Measurements from ENCODE around the gene KIFBP. TPM values are rescaled to one million over a fixed set of nuclear protein-coding genes. Genes with fewer than 3 reads are reported as not detected.

Gene KIFBP
- total RNA-seq, 2 experiments from 2014 or later, result 23.0 to 25.2 TPM

- Mint-ChIP-seq H3K27ac (no peak overlapping the region), H3K9me3 (no peaks in the 10 kb centered on the region), H3K4me1 (ENCODE audit: low read depth) (peaks cover 46% of the 10 kb centered on the region), H3K27me3 (no peaks in the 10 kb centered on the region), H3K4me3 (no peak overlapping the region), H3K36me3 (no peaks in the 10 kb centered on the region)
- ChIA-PET CTCF (interaction anchor here (0.6 kb wide), 1 partner anchor 23 kb away, joined by 3 read pairs; no protein-coding TSS in a partner anchor), POLR2A (no interaction called here)
- intact Hi-C loops (cut with micrococcal nuclease), result no loop called here
- no peak for DNase-seq
Measured at GRCh38 chr10:69042417-69042816, 53.8 kb downstream of the KIFBP start.

DNA sequence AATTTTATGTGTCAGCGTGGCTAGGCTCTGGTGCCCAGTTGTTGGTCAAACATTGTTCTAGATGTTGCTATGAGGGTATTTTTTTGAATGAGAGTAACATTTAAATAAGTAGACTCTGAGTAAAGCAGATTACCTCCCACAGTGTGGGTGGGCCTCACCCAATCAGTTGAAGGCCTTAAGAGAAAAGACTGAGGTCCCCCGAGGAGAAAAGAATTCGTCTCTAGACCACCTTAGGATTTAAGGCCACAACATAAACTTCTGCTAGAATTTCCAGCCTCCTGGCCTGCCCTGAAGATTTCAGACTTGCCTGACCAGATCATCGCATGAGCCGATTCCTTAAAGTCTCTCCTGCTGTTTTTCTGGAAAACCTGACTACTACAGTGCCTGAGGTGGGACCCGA is 54.2 kb downstream of the KIFBP start:
- ChIA-PET POLR2A (interaction anchor here (1.3 to 7.6 kb wide), 3 partner anchors 13 to 46 kb away, joined by 3 to 178 read pairs (median 32); partner anchors contain the start of gene SRGN), CTCF (interaction anchor here (3.8 to 6.7 kb wide), 2 partner anchors 23 to 48 kb away, joined by 17 to 62 read pairs; partner anchors contain the start of gene SRGN)
- Mint-ChIP-seq H3K4me3 (no peak overlapping the region), H3K4me1 (ENCODE audit: low read depth) (peaks cover 50% of the 10 kb centered on the region), H3K27me3 (no peaks in the 10 kb centered on the region), H3K36me3 (no peaks in the 10 kb centered on the region), H3K27ac (peak overlapping the region; percentile 30), H3K9me3 (no peaks in the 10 kb centered on the region)
- DNase-seq, result no peak
- intact Hi-C loops (cut with micrococcal nuclease), result no loop called here

GRCh38 chr10:69043931-69044531 is 55.4 kb downstream of the KIFBP start:
- peak; percentile 73 for DNase-seq
- ChIA-PET CTCF (interaction anchor here (0.6 to 6.7 kb wide), 4 partner anchors 21 to 56 kb away, joined by 4 to 62 read pairs (median 15); partner anchors contain the start of gene SRGN), POLR2A (interaction anchor here (0.6 to 7.6 kb wide), 9 partner anchors 11 to 88 kb away, joined by 3 to 178 read pairs (median 4); partner anchors contain the start of genes DDX21 and SRGN)
- no peaks in the 10 kb centered on the region for H3K27me3 Mint-ChIP-seq
- peak overlapping the region; percentile 97 for H3K27ac Mint-ChIP-seq
- H3K4me3 Mint-ChIP-seq, result peak overlapping the region; percentile 53
- no peaks in the 10 kb centered on the region for H3K9me3 Mint-ChIP-seq
- H3K4me1 Mint-ChIP-seq (ENCODE audit: low read depth), result peaks cover 60% of the 10 kb centered on the region
- intact Hi-C loops (cut with micrococcal nuclease), result loop anchor here (2.0 kb wide), 1 partner anchor 39 kb away; no protein-coding TSS in a partner anchor
- H3K36me3 Mint-ChIP-seq, result no peaks in the 10 kb centered on the region

DNA sequence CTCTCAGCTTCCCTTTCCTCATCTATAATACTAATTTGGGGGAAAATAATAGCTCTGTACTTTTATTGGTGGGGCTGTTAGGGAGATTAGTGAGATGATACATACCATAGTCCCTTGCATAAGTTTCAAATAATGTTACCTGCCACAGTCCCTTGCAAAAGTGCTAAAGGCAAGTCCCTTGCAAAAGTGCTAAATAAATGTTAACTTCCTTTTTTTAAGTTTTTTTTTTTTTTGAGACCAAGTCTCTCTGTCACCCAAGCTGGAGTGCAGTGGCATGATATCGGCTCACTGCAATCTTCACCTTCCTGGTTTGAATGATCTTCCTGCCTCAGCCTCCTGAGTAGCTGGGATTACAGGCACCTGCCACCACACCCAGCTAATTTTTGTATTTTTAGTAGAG is 55.9 kb downstream of the KIFBP start:
- CTCF ChIA-PET, result interaction anchor here (2.2 to 6.7 kb wide), 3 partner anchors 21 to 46 kb away, joined by 13 to 62 read pairs (median 17); partner anchors contain the start of gene SRGN
- peaks cover 61% of the 10 kb centered on the region for H3K4me1 Mint-ChIP-seq (ENCODE audit: low read depth)
- peak overlapping the region; percentile 97 for H3K27ac Mint-ChIP-seq
- intact Hi-C loops (cut with micrococcal nuclease), result loop anchor here (2.0 kb wide), 1 partner anchor 40 kb away; no protein-coding TSS in a partner anchor
- H3K4me3 Mint-ChIP-seq, result peak overlapping the region; percentile 53
- H3K9me3 Mint-ChIP-seq, result no peaks in the 10 kb centered on the region
- no peaks in the 10 kb centered on the region for H3K27me3 Mint-ChIP-seq
- POLR2A ChIA-PET, result interaction anchor here (0.6 to 7.6 kb wide), 6 partner anchors 11 to 89 kb away, joined by 3 to 178 read pairs (median 18); partner anchors contain the start of genes DDX21 and SRGN
- H3K36me3 Mint-ChIP-seq, result no peaks in the 10 kb centered on the region
- no peak for DNase-seq

- DNase-seq, result peak; percentile 68
- CTCF ChIA-PET, result interaction anchor here (0.6 to 6.7 kb wide), 4 partner anchors 20 to 45 kb away, joined by 3 to 62 read pairs (median 15); partner anchors contain the start of gene SRGN
- intact Hi-C loops (cut with micrococcal nuclease), result loop anchor here (1.0 to 5.0 kb wide), 8 partner anchors 9 to 177 kb away; partner anchors contain the start of gene HKDC1
- peak overlapping the region; percentile 71 for H3K4me3 Mint-ChIP-seq
- peaks cover 64% of the 10 kb centered on the region for H3K4me1 Mint-ChIP-seq (ENCODE audit: low read depth)
- H3K27me3 Mint-ChIP-seq, result no peaks in the 10 kb centered on the region
- H3K27ac Mint-ChIP-seq, result peak overlapping the region; percentile 97
- POLR2A ChIA-PET, result interaction anchor here (0.6 to 7.6 kb wide), 6 partner anchors 10 to 90 kb away, joined by 3 to 178 read pairs (median 18); partner anchors contain the start of gene SRGN
- H3K9me3 Mint-ChIP-seq, result no peaks in the 10 kb centered on the region
- H3K36me3 Mint-ChIP-seq, result no peaks in the 10 kb centered on the region
Measured at GRCh38 chr10:69045441-69046300, 57.1 kb downstream of the KIFBP start.

- no peaks in the 10 kb centered on the region for H3K36me3 Mint-ChIP-seq
- peak; percentile 41 for DNase-seq
- ChIA-PET CTCF (interaction anchor here (1.0 to 6.7 kb wide), 4 partner anchors 8 to 43 kb away, joined by 7 to 62 read pairs (median 8); partner anchors contain the start of gene SRGN), POLR2A (interaction anchor here (4.6 to 7.6 kb wide), 3 partner anchors 8 to 42 kb away, joined by 32 to 178 read pairs (median 86); partner anchors contain the start of gene SRGN)
- H3K27ac Mint-ChIP-seq, result peak overlapping the region; percentile 97
- no peaks in the 10 kb centered on the region for H3K9me3 Mint-ChIP-seq
- no peaks in the 10 kb centered on the region for H3K27me3 Mint-ChIP-seq
- intact Hi-C loops (cut with micrococcal nuclease), result loop anchor here (5.0 kb wide), 1 partner anchor 175 kb away; the partner anchor contains the start of gene HKDC1
- H3K4me3 Mint-ChIP-seq, result no peak overlapping the region
- H3K4me1 Mint-ChIP-seq (ENCODE audit: low read depth), result peaks cover 73% of the 10 kb centered on the region
Measured at GRCh38 chr10:69047111-69047832, 58.7 kb downstream of the KIFBP start.

- Mint-ChIP-seq H3K36me3 (no peaks in the 10 kb centered on the region), H3K4me3 (no peak overlapping the region), H3K27me3 (no peaks in the 10 kb centered on the region), H3K4me1 (ENCODE audit: low read depth) (peaks cover 72% of the 10 kb centered on the region), H3K27ac (peak overlapping the region; percentile 97), H3K9me3 (no peaks in the 10 kb centered on the region)
- peak; percentile 83 for DNase-seq
- CTCF ChIA-PET, result interaction anchor here (1.6 to 6.7 kb wide), 3 partner anchors 17 to 43 kb away, joined by 7 to 62 read pairs (median 10); partner anchors contain the start of gene SRGN
- POLR2A ChIA-PET, result interaction anchor here (0.6 to 7.6 kb wide), 6 partner anchors 9 to 93 kb away, joined by 3 to 178 read pairs (median 5); partner anchors contain the start of genes DDX21 and SRGN
- intact Hi-C loops (cut with micrococcal nuclease), result loop anchor here (5.0 kb wide), 1 partner anchor 174 kb away; the partner anchor contains the start of gene HKDC1
Measured at GRCh38 chr10:69048103-69048502, 59.5 kb downstream of the KIFBP start.

DNA sequence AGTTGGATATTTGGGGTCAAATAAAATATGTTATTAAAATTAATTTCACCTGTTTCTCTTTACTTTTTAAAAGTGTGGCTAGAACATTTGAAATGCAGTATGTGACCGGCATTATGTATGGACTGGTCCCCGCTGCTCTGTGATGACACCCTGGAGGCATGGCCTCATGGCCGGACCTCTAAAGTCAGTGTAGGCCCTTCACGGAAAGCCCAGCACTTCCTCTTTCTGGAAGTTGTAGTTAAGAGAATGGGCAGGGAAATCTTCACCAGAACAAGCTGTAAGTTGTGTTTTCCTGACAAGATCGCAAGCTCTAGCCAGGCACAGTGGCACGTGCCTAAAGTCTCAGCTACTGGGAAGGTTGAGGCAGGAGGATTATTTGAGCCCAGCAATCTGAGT is 61.0 kb downstream of the KIFBP start:
- intact Hi-C loops (cut with micrococcal nuclease), result loop anchor here (5.0 kb wide), 1 partner anchor 173 kb away; the partner anchor contains the start of gene HKDC1
- Mint-ChIP-seq H3K36me3 (no peaks in the 10 kb centered on the region), H3K4me3 (no peak overlapping the region), H3K9me3 (no peaks in the 10 kb centered on the region), H3K27me3 (no peaks in the 10 kb centered on the region), H3K27ac (no peak overlapping the region), H3K4me1 (ENCODE audit: low read depth) (peaks cover 60% of the 10 kb centered on the region)
- ChIA-PET CTCF (interaction anchor here (6.7 kb wide), 1 partner anchor 41 kb away, joined by 62 read pairs; the partner anchor contains the start of gene SRGN), POLR2A (interaction anchor here (0.9 to 7.6 kb wide), 4 partner anchors 15 to 94 kb away, joined by 3 to 178 read pairs (median 46); partner anchors contain the start of genes DDX21 and SRGN)
- no peak for DNase-seq

DNA sequence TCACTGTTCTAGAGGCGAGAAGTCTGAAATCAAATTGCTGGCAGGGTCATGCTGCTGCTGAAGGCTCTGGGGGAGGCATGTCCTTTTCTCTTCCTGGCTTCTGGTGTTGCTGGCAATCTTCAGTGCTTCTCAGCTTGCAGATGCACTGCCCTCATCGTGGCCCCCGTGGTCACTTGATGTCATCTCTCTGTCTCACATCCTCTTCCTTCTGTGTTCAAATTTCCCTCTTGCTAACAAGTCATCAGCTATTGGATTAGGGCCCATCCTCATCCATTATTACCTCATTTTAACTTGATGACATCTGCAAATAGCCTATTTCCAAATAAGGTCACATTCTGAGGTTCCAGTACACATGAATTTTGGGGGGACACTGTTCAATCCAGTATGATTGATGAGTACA is 62.7 kb downstream of the KIFBP start:
- peak; percentile 77 for DNase-seq
- peak overlapping the region; percentile 16 for H3K27ac Mint-ChIP-seq
- ChIA-PET CTCF (no interaction called here), POLR2A (interaction anchor here (1.0 kb wide), 1 partner anchor 40 kb away, joined by 4 read pairs; no protein-coding TSS in a partner anchor)
- peaks cover 58% of the 10 kb centered on the region for H3K4me1 Mint-ChIP-seq (ENCODE audit: low read depth)
- no peaks in the 10 kb centered on the region for H3K36me3 Mint-ChIP-seq
- H3K4me3 Mint-ChIP-seq, result no peak overlapping the region
- intact Hi-C loops (cut with micrococcal nuclease), result no loop called here
- no peaks in the 10 kb centered on the region for H3K27me3 Mint-ChIP-seq
- no peaks in the 10 kb centered on the region for H3K9me3 Mint-ChIP-seq

GRCh38 chr10:69051710-69052487 is 63.3 kb downstream of the KIFBP start:
- no peaks in the 10 kb centered on the region for H3K27me3 Mint-ChIP-seq
- no peaks in the 10 kb centered on the region for H3K9me3 Mint-ChIP-seq
- intact Hi-C loops (cut with micrococcal nuclease), result no loop called here
- H3K27ac Mint-ChIP-seq, result peak overlapping the region; percentile 16
- H3K4me1 Mint-ChIP-seq (ENCODE audit: low read depth), result peaks cover 59% of the 10 kb centered on the region
- DNase-seq, result no peak
- POLR2A ChIA-PET, result interaction anchor here (1.0 to 1.7 kb wide), 2 partner anchors 36 to 39 kb away, joined by 4 to 5 read pairs; partner anchors contain the start of gene SRGN
- CTCF ChIA-PET, result no interaction called here
- no peaks in the 10 kb centered on the region for H3K36me3 Mint-ChIP-seq
- H3K4me3 Mint-ChIP-seq, result no peak overlapping the region
